K562 (cell line): ENCODE results near the gene TMEM129. TPM values are rescaled to one million over a fixed set of nuclear protein-coding genes. Genes with fewer than 3 reads are reported as not detected.

Experiments used
- ELK3 ChIP-seq: fragments of 450-650 bp; formaldehyde crosslinking; IDR thresholded peaks from 2 replicates; pipeline ENCODE4 v1.4.0; 2020; ENCODE audit warnings: mild to moderate bottlenecking
- GABPB2 ChIP-seq: fragments of 250-450 bp; sonication (Bioruptor Pico); conservative IDR thresholded peaks from 2 replicates; pipeline ENCODE4 v1.5.1; 2021; ENCODE audit warnings: mild to moderate bottlenecking
- ILF3 ChIP-seq: fragments of 450-650 bp; IDR thresholded peaks from 2 replicates; pipeline ENCODE4 v1.6.1; 2018; ENCODE audit warnings: antibody characterized with exemption, mild to moderate bottlenecking, moderate library complexity, borderline replicate concordance
- MTA2 ChIP-seq: fragments of 450-650 bp; IDR thresholded peaks from 2 replicates; pipeline ENCODE4 v1.6.1; 2016; ENCODE audit warnings: low read depth
- NCOA6 ChIP-seq: fragments of 450-650 bp; IDR thresholded peaks from 2 replicates; pipeline ENCODE4 v1.6.1; 2017; ENCODE audit warnings: mild to moderate bottlenecking
- POLR2A ChIP-seq: fragments of 450-650 bp; conservative IDR thresholded peaks from 2 replicates; pipeline ENCODE4 v1.6.1; 2016
- PRMT5 ChIP-seq: sonication (generic); formaldehyde crosslinking; IDR thresholded peaks from 2 replicates; pipeline ENCODE4 v1.5.0; 2020; ENCODE audit warnings: missing genetic modification reagents
- RAD51 ChIP-seq: fragments of 450-650 bp; IDR thresholded peaks from 2 replicates; pipeline ENCODE4 v1.7.1; 2016; ENCODE audit warnings: low read depth, mild to moderate bottlenecking, borderline replicate concordance
- RNF219 ChIP-seq: fragments of 250-450 bp; sonication (Bioruptor Pico); IDR thresholded peaks from 2 replicates; pipeline ENCODE4 v1.5.0; 2022; ENCODE audit warnings: mild to moderate bottlenecking
- SMARCC2 ChIP-seq: fragments of 450-650 bp; IDR thresholded peaks from 2 replicates; pipeline ENCODE4 v1.6.1; 2017; ENCODE audit warnings: antibody characterized with exemption, moderate library complexity, mild to moderate bottlenecking, low read depth
- SOX6 ChIP-seq: fragments of 450-650 bp; IDR thresholded peaks from 2 replicates; pipeline ENCODE4 v1.6.1; 2014; ENCODE audit warnings: mild to moderate bottlenecking
- TAF1 ChIP-seq: IDR thresholded peaks from 2 replicates; pipeline ENCODE4 v1.6.1; 2011; ENCODE audit warnings: mild to moderate bottlenecking, low read length, moderate library complexity; ENCODE audit not compliant: insufficient read depth, control insufficient read depth, severe bottlenecking; ENCODE audit errors: extremely low read depth
- UBTF ChIP-seq, 2 experiments: IDR thresholded peaks; 2 replicates each; pipeline ENCODE4 v1.6.1; 2012; ENCODE audit warnings: improper control_type of control experiment in 2 of 2, low read depth in 2 of 2, low read length in 2 of 2, borderline replicate concordance in 1 of 2
- XRCC4 ChIP-seq: IDR thresholded peaks from one replicate; pipeline ENCODE4 v1.6.1; 2011; ENCODE audit not compliant: insufficient read depth, insufficient read length; ENCODE audit errors: extremely low read depth
- ZC3H11A ChIP-seq: IDR thresholded peaks from 2 replicates; pipeline ENCODE4 v1.6.1; 2012; ENCODE audit warnings: low read depth, low read length, improper control_type of control experiment
- polyA plus RNA-seq, 8 experiments: library from polyadenylated mRNA; depleted of rRNA in 4 of 8; stranded (reverse) in 5 of 8; unstranded in 3 of 8; fragments of >200 nt; fragmentation: Nextera tagmentation in 2 of 8; fragmentation: Illumina TruSeq in 1 of 8; extraction: Ambion mirVana in 2 of 8; extraction: Trizol in 1 of 8; gene quantifications; 2 replicates each; pipeline versions ENCODE4 v1.2.1 to v1.2.3, GENCODE V29; 2011 to 2014; ENCODE audit warnings: inconsistent platforms in 1 of 8, missing spikeins in 1 of 8
- total RNA-seq, 7 experiments: library from RNA; depleted of rRNA in 6 of 7; stranded (reverse); fragments of >200 nt in 6 of 7; fragmentation: Illumina TruSeq in 2 of 7; extraction: Trizol in 2 of 7; gene quantifications; 2 replicates each; pipeline versions ENCODE4 v1.2.1 to v1.2.3, GENCODE V29; 2011 to 2021; ENCODE audit warnings: low replicate concordance in 1 of 7
- TF ChIP-seq, protein P1 (sequence below): sonication (generic); formaldehyde crosslinking; IDR thresholded peaks from 2 replicates; pipeline ENCODE4 v1.8.0; 2022; ENCODE audit warnings: mild to moderate bottlenecking, missing genetic modification reagents, borderline replicate concordance
- TF ChIP-seq, protein P2 (sequence below): fragments of 250-450 bp; sonication (Bioruptor Pico); IDR thresholded peaks from 2 replicates; pipeline ENCODE4 v1.4.0; 2020

The TMEM129 gene
- total and polyA plus RNA-seq, 9 of the 15 experiments (the other 6 are each of a cell fraction or from before 2014, with no cell fraction given): 0.34 to 47.2 (median 18.8) TPM

DNA sequence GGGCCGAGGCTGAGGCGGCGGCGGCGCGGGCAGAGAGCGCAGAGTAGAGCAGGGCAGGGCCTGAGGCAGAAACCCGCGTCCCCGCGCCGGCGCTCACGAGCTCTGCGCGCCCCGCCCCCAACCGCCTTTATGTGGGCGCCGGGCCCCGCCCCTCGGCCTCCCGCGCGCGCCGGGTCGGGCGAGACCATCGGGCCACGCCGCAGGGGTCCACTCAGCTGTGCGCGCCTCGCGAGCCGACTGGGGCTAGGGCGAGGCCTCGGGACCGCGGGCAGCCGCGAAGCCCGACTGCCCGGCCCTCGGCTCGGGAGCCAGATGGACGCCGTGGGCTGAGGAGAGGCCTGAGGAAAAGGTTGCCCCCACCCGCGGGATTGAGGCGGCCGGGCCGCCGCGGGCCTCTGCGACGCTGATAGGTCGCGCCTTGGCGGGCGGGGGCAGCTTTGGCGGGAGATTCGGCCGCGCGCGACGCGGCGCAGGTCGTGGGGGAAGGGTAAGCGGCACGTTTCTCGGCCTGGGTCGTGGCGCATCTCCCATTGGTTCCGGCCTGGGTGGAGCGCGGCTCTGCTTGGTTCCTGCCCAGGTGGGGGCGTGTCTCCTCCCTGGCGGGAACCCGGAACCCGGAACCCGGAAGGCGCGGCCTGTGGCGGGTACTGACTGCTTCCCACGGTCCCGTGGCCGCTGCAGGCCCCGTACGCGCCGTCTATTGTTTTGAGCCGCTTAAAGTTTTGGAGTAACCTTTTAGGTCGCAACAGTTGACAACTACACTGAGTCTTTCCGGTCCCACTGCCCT, 8.7 kb downstream of the TMEM129 start, which contains the start of gene SLBP (continued):
- TF ChIP-seq MTA2 (no peak), UBTF (IDR thresholded peaks at IDR 0.05; ENCODE audit: borderline replicate concordance in 1 of 2, low read depth in 2 of 2, low read length in 2 of 2) (no peak), POLR2A (peak; percentile 87), ZC3H11A (no peak), NCOA6 (peak; percentile 94), RAD51 (no peak), TAF1 (peak; percentile 89), PRMT5 (CRISPR knock-in tag) (no peak), SOX6 (peak; percentile 39; the same call in 1 of the 2 replicates), ILF3 (no peak), SMARCC2 (no peak), XRCC4 (no peak), ELK3 (CRISPR knock-in tag) (no peak), GABPB2 (no peak), RNF219 (CRISPR knock-in tag) (no peak)
- TF ChIP-seq, protein P1, sequence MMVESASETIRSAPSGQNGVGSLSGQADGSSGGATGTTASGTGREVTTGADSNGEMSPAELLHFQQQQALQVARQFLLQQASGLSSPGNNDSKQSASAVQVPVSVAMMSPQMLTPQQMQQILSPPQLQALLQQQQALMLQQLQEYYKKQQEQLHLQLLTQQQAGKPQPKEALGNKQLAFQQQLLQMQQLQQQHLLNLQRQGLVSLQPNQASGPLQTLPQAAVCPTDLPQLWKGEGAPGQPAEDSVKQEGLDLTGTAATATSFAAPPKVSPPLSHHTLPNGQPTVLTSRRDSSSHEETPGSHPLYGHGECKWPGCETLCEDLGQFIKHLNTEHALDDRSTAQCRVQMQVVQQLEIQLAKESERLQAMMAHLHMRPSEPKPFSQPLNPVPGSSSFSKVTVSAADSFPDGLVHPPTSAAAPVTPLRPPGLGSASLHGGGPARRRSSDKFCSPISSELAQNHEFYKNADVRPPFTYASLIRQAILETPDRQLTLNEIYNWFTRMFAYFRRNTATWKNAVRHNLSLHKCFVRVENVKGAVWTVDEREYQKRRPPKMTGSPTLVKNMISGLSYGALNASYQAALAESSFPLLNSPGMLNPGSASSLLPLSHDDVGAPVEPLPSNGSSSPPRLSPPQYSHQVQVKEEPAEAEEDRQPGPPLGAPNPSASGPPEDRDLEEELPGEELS (CRISPR knock-in tag): 0 out of 2 replicates have a peak, but pooled peaks have one; percentile 23
- TF ChIP-seq, protein P2, sequence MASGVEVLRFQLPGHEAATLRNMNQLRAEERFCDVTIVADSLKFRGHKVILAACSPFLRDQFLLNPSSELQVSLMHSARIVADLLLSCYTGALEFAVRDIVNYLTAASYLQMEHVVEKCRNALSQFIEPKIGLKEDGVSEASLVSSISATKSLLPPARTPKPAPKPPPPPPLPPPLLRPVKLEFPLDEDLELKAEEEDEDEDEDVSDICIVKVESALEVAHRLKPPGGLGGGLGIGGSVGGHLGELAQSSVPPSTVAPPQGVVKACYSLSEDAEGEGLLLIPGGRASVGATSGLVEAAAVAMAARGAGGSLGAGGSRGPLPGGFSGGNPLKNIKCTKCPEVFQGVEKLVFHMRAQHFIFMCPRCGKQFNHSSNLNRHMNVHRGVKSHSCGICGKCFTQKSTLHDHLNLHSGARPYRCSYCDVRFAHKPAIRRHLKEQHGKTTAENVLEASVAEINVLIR (CRISPR knock-in tag): peak; percentile 54
